Lung microvascular endothelial cell (primary cell): ENCODE results near the gene CAMK1G. TPM values are rescaled to one million over a fixed set of nuclear protein-coding genes. Genes with fewer than 3 reads are reported as not detected.

ENCODE experiments used
- DNase-seq, 2 donors: peaks; one replicate each; pipeline versions ENCODE4 v3.0.0 to v3.0.0-alpha.2; 2010; ENCODE audit warnings: low read depth in 2 of 2
- total RNA-seq: library from RNA; depleted of rRNA; stranded (reverse); fragments of >200 nt; gene quantifications from 2 replicates; pipeline ENCODE4 v1.2.1, GENCODE V29; 2014

Gene CAMK1G
- total RNA-seq, 1 donor from 2014 or later, result not detected

DNA sequence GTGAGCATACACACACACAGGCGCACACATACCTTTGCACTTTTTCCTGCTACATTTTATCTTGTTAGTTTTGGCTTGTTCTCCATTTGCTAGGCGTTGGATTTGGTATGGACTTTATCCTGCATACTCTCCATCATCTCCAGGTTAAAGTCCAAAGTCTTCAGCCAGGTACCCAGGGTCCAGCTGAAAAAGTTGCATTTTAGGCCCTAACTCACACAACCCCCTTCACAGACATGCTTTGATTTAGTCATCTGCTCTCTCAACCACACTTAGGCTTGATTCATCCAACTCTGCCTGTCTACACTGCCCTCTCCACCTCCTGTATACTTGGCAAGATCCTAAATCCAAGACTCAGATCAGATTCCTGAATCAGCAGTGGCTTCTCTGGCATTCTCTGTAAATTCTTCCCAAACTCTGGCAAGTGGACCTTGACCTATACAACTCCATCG, 79.4 kb downstream of the CAMK1G start:
- DNase-seq, result no peak

Other genes with a start within 250 kb of the CAMK1G start
- gene LAMB3, start 68.7 kb downstream of the CAMK1G start, total RNA-seq, result 0.20 and 5.0 TPM in 2 replicates
- 0.20 and 3.7 TPM in 2 replicates for gene G0S2, start 91.7 kb downstream of the CAMK1G start, total RNA-seq
- gene HSD11B1, start 121.1 kb downstream of the CAMK1G start, total RNA-seq, result under 0.01 TPM in 1 of 2 replicates, not detected in the other
- not detected in 2 replicates for gene TRAF3IP3, start 172.3 kb downstream of the CAMK1G start, total RNA-seq
- 1.4 and 1.5 TPM in 2 replicates for gene C1orf74, start 200.8 kb downstream of the CAMK1G start, total RNA-seq
- under 0.01 and 1.5 TPM in 2 replicates for gene IRF6, start 222.4 kb downstream of the CAMK1G start, total RNA-seq
- gene UTP25, start 244.3 kb downstream of the CAMK1G start, total RNA-seq, result 3.3 and 5.4 TPM in 2 replicates